GM13976 (cell line): ENCODE data around the gene PSD4.

Experiments used
- DNase-seq: peaks from one replicate; pipeline ENCODE4 v3.0.0; 2012; ENCODE audit warnings: low spot score
- in situ Hi-C: fragments of 300-500 bp; cut with MboI; formaldehyde crosslinking; loops from one replicate; pipeline ENCODE4 v1.12.0; 2022; ENCODE audit warnings: low sequenced_read_pairs, mixed read lengths, inconsistent platforms; ENCODE audit not compliant: unreplicated experiment
- TF ChIP-seq, protein P1 (sequence below): IDR thresholded peaks from 2 replicates; pipeline ENCODE4 v1.5.1; 2012; ENCODE audit warnings: borderline replicate concordance, mild to moderate bottlenecking; ENCODE audit not compliant: insufficient read depth; ENCODE audit errors: extremely low read depth, missing control alignments, control extremely low read depth

The PSD4 gene

DNA sequence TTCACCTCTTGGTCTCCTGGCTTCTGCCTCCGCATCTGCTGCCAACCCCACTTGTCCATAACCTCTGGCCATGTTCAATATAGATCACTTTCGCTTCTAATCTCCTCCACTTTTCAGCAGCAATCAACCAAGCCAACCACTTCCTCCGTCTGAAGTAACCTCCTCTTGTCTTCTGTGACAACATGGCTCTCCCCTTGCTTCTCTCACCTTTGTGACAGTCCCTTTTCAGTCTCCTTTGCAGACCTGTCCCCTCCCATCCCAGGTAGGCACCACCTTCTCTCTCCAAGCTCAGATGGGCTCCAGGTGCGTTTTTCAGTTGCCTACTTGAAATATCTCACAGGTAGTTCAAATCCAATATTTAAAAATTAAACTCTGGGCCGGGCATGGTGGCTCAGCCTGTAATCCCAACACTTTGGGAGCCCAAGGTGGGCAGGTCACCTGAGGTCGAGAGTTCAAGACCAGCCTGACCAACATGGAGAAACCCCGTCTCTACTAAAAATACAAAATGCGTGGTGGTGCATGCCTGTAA is 4.7 kb upstream of the PSD4 start:
- in situ Hi-C loops: no loop called here
- TF ChIP-seq, protein P1, sequence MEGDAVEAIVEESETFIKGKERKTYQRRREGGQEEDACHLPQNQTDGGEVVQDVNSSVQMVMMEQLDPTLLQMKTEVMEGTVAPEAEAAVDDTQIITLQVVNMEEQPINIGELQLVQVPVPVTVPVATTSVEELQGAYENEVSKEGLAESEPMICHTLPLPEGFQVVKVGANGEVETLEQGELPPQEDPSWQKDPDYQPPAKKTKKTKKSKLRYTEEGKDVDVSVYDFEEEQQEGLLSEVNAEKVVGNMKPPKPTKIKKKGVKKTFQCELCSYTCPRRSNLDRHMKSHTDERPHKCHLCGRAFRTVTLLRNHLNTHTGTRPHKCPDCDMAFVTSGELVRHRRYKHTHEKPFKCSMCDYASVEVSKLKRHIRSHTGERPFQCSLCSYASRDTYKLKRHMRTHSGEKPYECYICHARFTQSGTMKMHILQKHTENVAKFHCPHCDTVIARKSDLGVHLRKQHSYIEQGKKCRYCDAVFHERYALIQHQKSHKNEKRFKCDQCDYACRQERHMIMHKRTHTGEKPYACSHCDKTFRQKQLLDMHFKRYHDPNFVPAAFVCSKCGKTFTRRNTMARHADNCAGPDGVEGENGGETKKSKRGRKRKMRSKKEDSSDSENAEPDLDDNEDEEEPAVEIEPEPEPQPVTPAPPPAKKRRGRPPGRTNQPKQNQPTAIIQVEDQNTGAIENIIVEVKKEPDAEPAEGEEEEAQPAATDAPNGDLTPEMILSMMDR: no peak
- DNase-seq: peak; percentile 69

DNA sequence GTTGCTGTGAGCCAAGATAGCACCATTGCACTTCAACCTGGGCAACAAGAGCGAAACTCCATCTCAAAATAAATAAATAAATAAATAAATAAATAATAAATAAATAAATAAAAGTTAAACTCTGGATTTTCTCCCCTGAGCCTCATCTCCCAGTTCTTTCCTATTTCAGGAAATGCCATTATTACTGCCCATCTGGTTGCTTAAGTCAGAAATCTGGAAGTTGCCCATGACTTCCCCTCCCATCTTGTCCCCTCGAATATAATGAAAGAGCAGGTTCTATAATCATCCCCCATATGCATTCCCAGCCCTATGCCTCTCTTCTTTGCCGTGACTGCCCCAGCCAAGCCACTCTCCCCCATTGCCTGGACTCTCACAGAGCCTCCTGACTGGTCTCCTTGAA is 4.2 kb upstream of the PSD4 start:
- no peak for DNase-seq
- TF ChIP-seq, protein P1: no peak
- in situ Hi-C loops: no loop called here

DNA sequence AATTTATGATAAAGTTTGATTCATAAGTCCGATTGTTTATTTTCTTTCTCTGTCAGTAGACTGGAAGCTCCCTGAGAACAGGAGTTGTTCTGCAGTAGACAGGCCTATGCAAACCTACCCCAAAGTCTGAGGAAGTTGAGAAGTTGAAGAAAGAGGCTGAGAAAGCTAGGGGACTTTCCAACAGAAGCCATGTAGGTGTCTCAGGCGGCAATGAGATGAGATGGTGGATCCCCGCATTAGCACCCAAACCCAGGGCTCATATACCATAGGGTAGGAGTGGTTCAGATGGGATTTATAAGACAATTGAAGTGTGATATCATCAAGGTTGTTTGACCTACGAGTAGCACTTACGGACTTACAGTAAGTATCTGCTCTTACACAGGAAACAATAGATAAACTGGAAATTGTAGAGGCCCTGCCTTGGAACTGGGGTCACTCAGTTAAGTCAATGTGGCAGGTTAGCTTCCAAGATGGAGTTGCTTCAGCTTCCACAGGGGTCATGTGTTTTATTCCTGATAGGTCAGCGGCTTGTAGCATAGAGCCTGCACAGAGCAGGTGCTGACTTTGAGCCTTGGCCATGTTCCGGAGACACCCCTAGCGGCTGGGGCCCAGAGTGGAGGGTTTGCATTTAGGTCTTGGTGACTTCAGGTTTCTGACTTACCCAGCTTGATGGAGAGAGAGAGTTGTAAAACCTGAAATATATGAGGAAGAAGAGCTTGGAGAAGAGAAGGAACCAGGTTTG is 2.3 kb upstream of the PSD4 start:
- no peak for DNase-seq
- TF ChIP-seq, protein P1: no peak
- in situ Hi-C loops: no loop called here

DNA sequence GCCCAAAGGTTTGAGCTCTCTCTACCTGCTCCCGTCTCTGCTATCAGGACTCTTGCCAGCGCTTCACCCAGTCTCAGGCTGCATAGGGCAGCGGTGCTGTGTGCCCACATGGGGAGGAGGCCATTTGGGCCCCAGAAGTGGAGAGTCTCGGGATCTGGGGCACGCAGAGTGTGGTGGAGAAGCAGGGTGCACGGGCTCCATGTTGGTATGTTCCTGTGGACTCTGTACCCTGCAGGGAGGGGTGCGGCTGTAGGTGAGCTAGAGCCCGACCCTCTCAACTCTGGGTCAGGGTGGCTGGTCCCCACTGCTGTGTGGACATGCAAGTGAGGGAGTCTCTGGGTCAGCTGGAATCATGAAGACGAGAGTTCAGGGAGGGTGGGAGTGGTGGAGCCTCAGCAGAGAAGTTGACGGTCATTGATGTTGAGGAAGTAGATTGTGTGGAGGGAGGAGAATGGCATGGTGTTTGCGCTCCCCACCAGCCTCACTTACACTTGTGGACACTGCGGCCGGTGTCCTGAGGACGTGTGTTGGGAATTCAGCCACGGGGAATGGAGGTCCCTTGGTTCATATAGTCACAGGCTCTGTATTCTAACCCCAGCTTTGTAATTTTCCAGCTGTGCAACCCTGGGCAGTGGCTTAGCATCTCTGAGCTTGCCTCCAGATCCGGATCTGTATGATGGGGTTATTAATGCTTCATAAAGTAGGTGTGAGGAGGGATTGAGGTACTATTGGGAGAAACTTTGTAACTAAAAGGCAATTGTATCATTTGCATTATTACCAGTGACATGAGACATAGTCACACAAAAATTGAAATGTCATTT is 840 bp upstream of the PSD4 start:
- TF ChIP-seq, protein P1: no peak
- in situ Hi-C loops: no loop called here

DNA sequence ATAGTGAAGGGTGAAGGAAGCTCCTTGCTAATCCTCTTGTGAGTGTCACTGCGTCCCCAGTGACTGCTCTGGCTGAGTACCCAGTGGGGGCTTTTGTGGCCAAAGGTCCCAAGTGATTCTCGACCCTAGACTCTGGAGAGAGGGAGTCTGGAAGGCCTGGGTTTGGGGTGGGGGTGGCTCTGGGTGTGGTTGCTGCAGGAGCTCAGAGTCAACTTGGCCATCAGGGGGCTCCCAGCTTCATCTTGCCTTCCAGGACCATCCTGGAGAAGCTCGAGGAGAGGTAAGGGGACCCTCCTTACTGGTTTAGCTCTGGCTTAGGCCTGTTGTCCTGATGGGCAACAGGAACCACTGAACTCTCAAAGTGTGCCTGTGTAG is 592 bp downstream of the PSD4 start:
- TF ChIP-seq, protein P1: peak; percentile 31
- in situ Hi-C loops: no loop called here
- DNase-seq: no peak

More for the DNA sequence above, 840 bp upstream of the PSD4 start:
- no peak for DNase-seq

DNA sequence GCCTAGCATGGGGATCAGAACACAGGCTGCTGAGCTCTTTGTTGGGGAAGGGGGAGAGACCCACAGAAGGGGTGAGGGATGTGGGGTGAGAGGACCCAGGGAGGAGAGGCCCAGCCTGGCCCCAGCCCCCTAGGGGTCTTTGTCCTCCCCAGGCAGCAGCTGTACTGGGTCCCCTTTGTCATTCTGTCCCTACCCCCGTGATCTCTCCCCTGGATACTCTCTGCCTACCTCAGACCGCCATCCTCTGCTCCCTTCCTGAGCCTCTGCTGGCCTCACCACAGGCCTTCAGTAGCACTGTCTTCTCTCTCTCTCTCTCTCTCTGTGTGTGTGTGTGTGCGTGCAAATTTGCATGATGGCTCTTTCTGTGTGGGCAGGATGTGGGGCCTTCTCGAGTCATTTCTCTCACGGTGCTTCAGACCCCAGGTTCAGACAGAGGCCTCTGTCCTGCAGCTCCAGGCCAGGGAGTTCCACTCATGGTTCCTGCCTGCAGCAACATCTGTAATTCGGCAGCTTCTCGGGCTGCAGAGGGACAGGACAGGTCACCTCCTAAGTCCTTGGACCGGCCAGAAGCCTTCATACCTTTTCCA is 1.4 kb downstream of the PSD4 start:
- in situ Hi-C loops: no loop called here
- TF ChIP-seq, protein P1: no peak
- peak; percentile 91 for DNase-seq
